Neuronal stem cell (in vitro differentiated cells): Measurements from ENCODE around the gene PREPL.
A peak's percentile ranks its signal among the peaks of the same experiment; 100 is the strongest.

Experiments used
- DNase-seq: peaks from one replicate; pipeline ENCODE4 v3.0.0-alpha.2; 2013; ENCODE audit warnings: low spot score
- H2AFZ ChIP-seq: one replicate; pipeline ENCODE4 v1.6.1; 2013; ENCODE audit warnings: mild to moderate bottlenecking, low read length, inconsistent platforms
- H2AK5ac ChIP-seq: 2 replicates; pipeline ENCODE4 v1.6.1; 2013; ENCODE audit warnings: low read depth, mild to moderate bottlenecking, inconsistent platforms, low read length, moderate library complexity, mixed read lengths
- H2BK120ac ChIP-seq: 2 replicates; pipeline ENCODE4 v1.6.1; 2013; ENCODE audit warnings: low read depth, mild to moderate bottlenecking, inconsistent platforms, low read length, moderate library complexity, mixed read lengths
- H2BK12ac ChIP-seq: one replicate; pipeline ENCODE4 v1.6.1; 2013; ENCODE audit warnings: low read length, inconsistent platforms
- H2BK15ac ChIP-seq: 2 replicates; pipeline ENCODE4 v1.6.1; 2013; ENCODE audit warnings: mild to moderate bottlenecking, low read length, inconsistent platforms, mixed read lengths
- H2BK5ac ChIP-seq: one replicate; pipeline ENCODE4 v1.6.1; 2013; ENCODE audit warnings: inconsistent platforms, mild to moderate bottlenecking, low read length, moderate library complexity
- H3K14ac ChIP-seq: one replicate; pipeline ENCODE4 v1.6.1; 2013; ENCODE audit warnings: low read length, inconsistent platforms
- H3K18ac ChIP-seq: 2 replicates; pipeline ENCODE4 v1.6.1; 2013; ENCODE audit warnings: low read length, inconsistent platforms
- H3K23ac ChIP-seq: 2 replicates; pipeline ENCODE4 v1.6.1; 2013; ENCODE audit warnings: low read depth, mild to moderate bottlenecking, mixed read lengths, low read length, inconsistent platforms; ENCODE audit not compliant: poor library complexity
- H3K27ac ChIP-seq: replicated peaks from 3 replicates; pipeline ENCODE4 v1.5.1; 2013; ENCODE audit warnings: low read length, inconsistent platforms
- H3K27me3 ChIP-seq, 3 experiments: 2 replicates each; pipeline ENCODE4 v1.6.1; 2013; ENCODE audit warnings: low read length in 3 of 3, mild to moderate bottlenecking in 2 of 3, inconsistent platforms in 1 of 3, low read depth in 1 of 3, mixed read lengths in 1 of 3, moderate library complexity in 1 of 3; ENCODE audit not compliant: control insufficient read depth in 3 of 3, insufficient read depth in 3 of 3
- H3K36me3 ChIP-seq, 2 donors: replicated peaks in 1 of 2; 2 replicates each; pipeline ENCODE4 v1.6.1; 2013; ENCODE audit warnings: low read length in 2 of 2; ENCODE audit not compliant: control insufficient read depth in 2 of 2, insufficient read depth in 2 of 2
- H3K4ac ChIP-seq: 2 replicates; pipeline ENCODE4 v1.6.1; 2013; ENCODE audit warnings: inconsistent platforms, mild to moderate bottlenecking, low read length, moderate library complexity
- H3K4me1 ChIP-seq, 2 donors: 1 replicate in 1 of 2; 2 replicates in 1 of 2; pipeline ENCODE4 v1.6.1; 2013; ENCODE audit warnings: low read length in 2 of 2, low read depth in 1 of 2; ENCODE audit not compliant: control insufficient read depth in 2 of 2, insufficient read depth in 1 of 2
- H3K4me2 ChIP-seq: one replicate; pipeline ENCODE4 v1.6.1; 2013; ENCODE audit warnings: mild to moderate bottlenecking, low read length, inconsistent platforms; ENCODE audit not compliant: insufficient read depth, poor library complexity, severe bottlenecking
- H3K4me3 ChIP-seq, 2 donors: 2 replicates each; pipeline ENCODE4 v1.5.1; 2013; ENCODE audit warnings: low read length in 2 of 2, mild to moderate bottlenecking in 2 of 2, inconsistent platforms in 1 of 2, moderate library complexity in 1 of 2
- H3K79me1 ChIP-seq: one replicate; pipeline ENCODE4 v1.6.1; 2013; ENCODE audit warnings: low read depth, mild to moderate bottlenecking, inconsistent platforms, low read length, moderate library complexity
- H3K9ac ChIP-seq: one replicate; pipeline ENCODE4 v1.6.1; 2013; ENCODE audit warnings: mild to moderate bottlenecking, low read depth, low read length, inconsistent platforms; ENCODE audit not compliant: poor library complexity
- H3K9me3 ChIP-seq, 2 donors: replicated peaks in 1 of 2; 2 replicates each; pipeline versions ENCODE3 to v1.6.1; 2013; ENCODE audit warnings: low read length in 2 of 2, mild to moderate bottlenecking in 2 of 2, inconsistent platforms in 1 of 2, low read depth in 1 of 2, mixed read lengths in 1 of 2, moderate library complexity in 1 of 2; ENCODE audit not compliant: control insufficient read depth in 2 of 2, insufficient read depth in 1 of 2
- H4K8ac ChIP-seq: one replicate; pipeline ENCODE4 v1.6.1; 2013; ENCODE audit warnings: low read depth, mild to moderate bottlenecking, inconsistent platforms, low read length, moderate library complexity
- H4K91ac ChIP-seq: one replicate; pipeline ENCODE4 v1.6.1; 2013; ENCODE audit warnings: low read length, low read depth, mild to moderate bottlenecking, inconsistent platforms; ENCODE audit not compliant: poor library complexity
- WGBS, 2 donors: extraction: QIAGEN DNeasy Blood & Tissue Kit; methylation state at CpG; one replicate each; pipeline ENCODE4 v1.1.7; 2013; ENCODE audit warnings: missing lambda C conversion rate in 2 of 2, mixed read lengths in 1 of 2; ENCODE audit not compliant: insufficient read length in 2 of 2, insufficient replicate concordance in 1 of 2; ENCODE audit errors: extremely low coverage in 2 of 2; 5-methylcytosine and 5-hydroxymethylcytosine counted together

Gene PREPL

GRCh38 chr2:44290261-44290660, 71.0 kb downstream of the PREPL start:
- no peak overlapping the region for H3K4me3 ChIP-seq
- H3K23ac ChIP-seq = no peak overlapping the region
- H4K8ac ChIP-seq = no peak overlapping the region
- no peak overlapping the region for H4K91ac ChIP-seq
- no peak for DNase-seq
- peak overlapping the region; percentile 32 for H2AFZ ChIP-seq
- no peak overlapping the region for H2BK12ac ChIP-seq
- no peak overlapping the region for H3K9ac ChIP-seq
- H3K27me3 ChIP-seq = no peaks in the 10 kb centered on the region
- no peak overlapping the region for H2BK120ac ChIP-seq
- H3K9me3 ChIP-seq = no peaks in the 10 kb centered on the region
- H3K36me3 ChIP-seq = no peaks in the 10 kb centered on the region
- H3K79me1 ChIP-seq = no peaks in the 10 kb centered on the region
- H3K18ac ChIP-seq = no peak overlapping the region
- no CpG with 5 or more reads among the region's 4 CpGs for WGBS, 2 donors
- no peak overlapping the region for H3K27ac ChIP-seq
- no peak overlapping the region for H3K14ac ChIP-seq
- no peak overlapping the region for H2AK5ac ChIP-seq
- H3K4ac ChIP-seq = no peak overlapping the region
- no peak overlapping the region for H2BK15ac ChIP-seq
- H3K4me2 ChIP-seq = no peak overlapping the region
- H2BK5ac ChIP-seq = no peak overlapping the region
- peaks cover 0 to 19% of the 10 kb centered on the region in 2 donors for H3K4me1 ChIP-seq

- H3K27me3 ChIP-seq = no peaks in the 10 kb centered on the region
- no peak overlapping the region for H2BK120ac ChIP-seq
- WGBS, 2 donors = no CpG with 5 or more reads among the region's 6 CpGs
- no peak overlapping the region for H3K14ac ChIP-seq
- no peak overlapping the region for H3K23ac ChIP-seq
- no peak overlapping the region for H4K91ac ChIP-seq
- H3K27ac ChIP-seq = no peak overlapping the region
- no peak overlapping the region for H4K8ac ChIP-seq
- no peaks in the 10 kb centered on the region for H3K36me3 ChIP-seq
- no peak overlapping the region for H3K4ac ChIP-seq
- H3K79me1 ChIP-seq = no peaks in the 10 kb centered on the region
- no peaks in the 10 kb centered on the region for H3K9me3 ChIP-seq
- no peak for DNase-seq
- peaks cover 0 to 19% of the 10 kb centered on the region in 2 donors for H3K4me1 ChIP-seq
- H2AFZ ChIP-seq = no peak overlapping the region
- no peak overlapping the region for H3K4me3 ChIP-seq
- H2BK5ac ChIP-seq = no peak overlapping the region
- no peak overlapping the region for H3K18ac ChIP-seq
- H3K4me2 ChIP-seq = no peak overlapping the region
- H3K9ac ChIP-seq = no peak overlapping the region
- no peak overlapping the region for H2AK5ac ChIP-seq
- H2BK15ac ChIP-seq = no peak overlapping the region
- H2BK12ac ChIP-seq = no peak overlapping the region
These were observed 74.2 kb downstream of the PREPL start for GRCh38 chr2:44286884-44287638.

GRCh38 chr2:44286119-44286883, 75.0 kb downstream of the PREPL start:
- Histone ChIP-seq H3K4me1 (peaks cover 0 to 15% of the 10 kb centered on the region in 2 donors), H2BK120ac (no peak overlapping the region), H2BK15ac (no peak overlapping the region), H3K4ac (no peak overlapping the region), H3K9ac (no peak overlapping the region), H4K91ac (peak overlapping the region; percentile 85), H3K9me3 (no peaks in the 10 kb centered on the region), H3K79me1 (no peaks in the 10 kb centered on the region), H3K23ac (peak overlapping the region; percentile 75), H3K27ac (no peak overlapping the region), H4K8ac (peak overlapping the region; percentile 93), H2AK5ac (no peak overlapping the region), H3K4me2 (no peak overlapping the region), H2AFZ (no peak overlapping the region), H3K4me3 (no peak overlapping the region), H3K14ac (peak overlapping the region; percentile 84), H3K27me3 (no peaks in the 10 kb centered on the region), H2BK5ac (no peak overlapping the region), H3K36me3 (no peaks in the 10 kb centered on the region), H2BK12ac (peak overlapping the region; percentile 65), H3K18ac (no peak overlapping the region)
- no peak for DNase-seq
- WGBS, 2 donors = no CpG with 5 or more reads among the region's 26 CpGs

- WGBS, 2 donors = no CpG with 5 or more reads among the region's 5 CpGs
- Histone ChIP-seq H2BK15ac (no peak overlapping the region), H3K4ac (no peak overlapping the region), H3K14ac (no peak overlapping the region), H4K91ac (no peak overlapping the region), H3K27ac (no peak overlapping the region), H3K27me3 (no peaks in the 10 kb centered on the region), H3K79me1 (no peaks in the 10 kb centered on the region), H2BK12ac (no peak overlapping the region), H3K23ac (no peak overlapping the region), H3K9ac (no peak overlapping the region), H3K4me1 (peaks cover 0 to 4% of the 10 kb centered on the region in 2 donors), H2BK5ac (no peak overlapping the region), H3K18ac (no peak overlapping the region), H2AFZ (no peak overlapping the region), H3K4me2 (no peak overlapping the region), H2AK5ac (no peak overlapping the region), H3K36me3 (no peaks in the 10 kb centered on the region), H4K8ac (no peak overlapping the region), H3K9me3 (no peaks in the 10 kb centered on the region), H3K4me3 (no peak overlapping the region), H2BK120ac (no peak overlapping the region)
- no peak for DNase-seq
These were observed 76.1 kb downstream of the PREPL start for GRCh38 chr2:44285174-44285573.
